K562 (cell line): ENCODE measurements around the gene ELF2.

Experiments
- ARID3B ChIP-seq: fragments of 250-450 bp; sonication (Bioruptor Pico); IDR thresholded peaks from 2 replicates; pipeline ENCODE4 v1.4.0; 2020; ENCODE audit warnings: borderline replicate concordance
- CBX8 ChIP-seq: fragments of 200-600 bp; sonication (generic); IDR thresholded peaks from 2 replicates; pipeline ENCODE4 v1.6.1; 2012; ENCODE audit warnings: borderline replicate concordance, mixed run types, low read depth, mild to moderate bottlenecking, moderate library complexity, mixed read lengths, low read length, control low read depth, inconsistent platforms; ENCODE audit not compliant: poor library complexity, severe bottlenecking; ENCODE audit errors: extremely low read depth
- CTCF ChIP-seq, 3 experiments: IDR thresholded peaks in 2 of 3; conservative IDR thresholded peaks in 1 of 3; 2 replicates each; pipeline ENCODE4 v1.5.1; 2011 to 2012; ENCODE audit warnings: low read length in 3 of 3, mild to moderate bottlenecking in 3 of 3, control low read depth in 2 of 3, improper control_type of control experiment in 1 of 3, inconsistent platforms in 1 of 3, low read depth in 1 of 3, mixed read lengths in 1 of 3, moderate library complexity in 1 of 3; ENCODE audit not compliant: insufficient read depth in 2 of 3
- DMBX1 ChIP-seq: fragments of 250-450 bp; sonication (Bioruptor Pico); IDR thresholded peaks from 2 replicates; pipeline ENCODE4 v1.8.0; 2022; ENCODE audit warnings: inconsistent platforms, mild to moderate bottlenecking, moderate library complexity, borderline replicate concordance
- EZH2 ChIP-seq: IDR thresholded peaks from 2 replicates; pipeline ENCODE4 v1.6.1; 2012; ENCODE audit warnings: low read depth, mild to moderate bottlenecking, inconsistent platforms, low read length, borderline replicate concordance
- GABPA ChIP-seq: fragments of 200-800 bp; sonication (Bioruptor generic); conservative IDR thresholded peaks from 2 replicates; pipeline ENCODE4 v1.6.1; 2016; ENCODE audit warnings: low read depth, missing genetic modification characterization, missing compliant biosample characterization
- HIVEP1 ChIP-seq: fragments of 250-450 bp; sonication (Bioruptor Pico); IDR thresholded peaks from 2 replicates; pipeline ENCODE4 v1.4.0; 2020; ENCODE audit warnings: mild to moderate bottlenecking
- PRDM10 ChIP-seq: fragments of 450-650 bp; IDR thresholded peaks from 2 replicates; pipeline ENCODE4 v1.6.1; 2018; ENCODE audit not compliant: partially characterized antibody
- USF2 ChIP-seq: sonication (generic); formaldehyde crosslinking; IDR thresholded peaks from 2 replicates; pipeline ENCODE4 v1.5.0; 2020; ENCODE audit warnings: missing genetic modification reagents
- ZKSCAN3 ChIP-seq: fragments of 250-450 bp; sonication (Bioruptor Pico); IDR thresholded peaks from 2 replicates; pipeline ENCODE4 v1.4.0; 2020
- ZNF134 ChIP-seq: fragments of 250-450 bp; sonication (Bioruptor Pico); conservative IDR thresholded peaks from 2 replicates; pipeline ENCODE4 v1.4.0; 2020
- ZNF707 ChIP-seq: fragments of 250-450 bp; sonication (Bioruptor Pico); conservative IDR thresholded peaks from 2 replicates; pipeline ENCODE4 v1.8.0; 2022; ENCODE audit warnings: inconsistent platforms, mild to moderate bottlenecking, moderate library complexity

GRCh38 chr4:139209470-139210063, 32.5 kb upstream of the ELF2 start:
- TF ChIP-seq CTCF (IDR thresholded peaks at IDR 0.05 in 2 of 3, conservative IDR thresholded peaks at IDR 0.05 in 1 of 3; ENCODE audit: insufficient read depth in 2 of 3, low read depth in 1 of 3, low read length in 3 of 3): no peak
- no peak for TF ChIP-seq DMBX1
- TF ChIP-seq USF2 (CRISPR knock-in tag): no peak
- no peak for TF ChIP-seq HIVEP1 (CRISPR knock-in tag)
- no peak for TF ChIP-seq EZH2
- no peak for TF ChIP-seq GABPA (tag)
- no peak for TF ChIP-seq ZKSCAN3 (CRISPR knock-in tag)
- TF ChIP-seq PRDM10: no peak
- no peak for TF ChIP-seq ZNF707 (CRISPR knock-in tag)
- TF ChIP-seq ARID3B: no peak
- no peak for TF ChIP-seq ZNF134 (CRISPR knock-in tag)
- no peak for TF ChIP-seq CBX8
